ENCODE measurements around the gene CYP4F22. TPM values are rescaled to one million over a fixed set of nuclear protein-coding genes. Genes with fewer than 3 reads are reported as not detected.

CYP4F22 gene
- total and polyA plus RNA-seq, 2 of the 8 experiments (the other 6 are each of a cell fraction or from before 2014, with no cell fraction given) = not detected

GRCh38 chr19:15536350-15536749, 28.0 kb downstream of the CYP4F22 start:
- Histone ChIP-seq H4K91ac (replicated peaks; ENCODE audit: insufficient read length, low read length) (no peak overlapping the region), H3K18ac (ENCODE audit: extremely low read depth, low read length) (no peak overlapping the region), H3K9ac (replicated peaks in 1 of 4; ENCODE audit: extremely low read depth in 1 of 4, low read depth in 3 of 4, low read length in 3 of 4) (no peak overlapping the region), H3K79me2 (ENCODE audit: control insufficient read depth in 1 of 2, insufficient read depth in 2 of 2, low read length in 2 of 2) (no peaks in the 10 kb centered on the region), H2BK120ac (replicated peaks; ENCODE audit: low read depth, low read length) (no peak overlapping the region), H3K4ac (replicated peaks; ENCODE audit: insufficient read length, low read depth, low read length) (no peak overlapping the region), H3K4me1 (replicated peaks in 1 of 4; ENCODE audit: control insufficient read depth in 3 of 4, insufficient read depth in 4 of 4, low read length in 3 of 4) (no peaks in the 10 kb centered on the region), H4K20me1 (replicated peaks in 1 of 2; ENCODE audit: control insufficient read depth in 1 of 2, insufficient read depth in 2 of 2, low read length in 2 of 2) (no peaks in the 10 kb centered on the region), H3K56ac (replicated peaks; ENCODE audit: insufficient read length, low read depth, low read length) (no peak overlapping the region), H3K4me2 (ENCODE audit: insufficient read depth in 1 of 2, low read depth in 2 of 2, low read length in 2 of 2) (no peak overlapping the region), H2AFZ (ENCODE audit: low read length) (no peak overlapping the region), H2BK12ac (ENCODE audit: low read depth, low read length) (no peak overlapping the region), H4K5ac (ENCODE audit: insufficient read length, low read depth, low read length) (no peak overlapping the region), H3K4me3 (ENCODE audit: extremely low read depth in 1 of 4, insufficient read depth in 2 of 4, low read depth in 3 of 4, low read length in 4 of 4) (no peak overlapping the region), H2AK5ac (ENCODE audit: low read depth, low read length) (no peak overlapping the region), H3K79me1 (ENCODE audit: low read depth, low read length) (no peaks in the 10 kb centered on the region), H2BK5ac (ENCODE audit: low read depth, low read length) (no peak overlapping the region), H3K27me3 (replicated peaks in 1 of 4; ENCODE audit: control insufficient read depth in 3 of 4, extremely low read depth in 1 of 4, insufficient read depth in 3 of 4, low read length in 3 of 4) (no peaks in the 10 kb centered on the region), H3K23me2 (ENCODE audit: low read depth, low read length) (peaks cover 2% of the 10 kb centered on the region; the same call in 1 of the 2 replicates), H4K8ac (ENCODE audit: extremely low read depth, insufficient read depth, low read length) (no peak overlapping the region), H3K14ac (ENCODE audit: insufficient read length) (no peak overlapping the region), H3K36me3 (ENCODE audit: control insufficient read depth in 2 of 4, insufficient read depth in 4 of 4, low read length in 3 of 4) (0 out of 8 replicates have a peak, but pooled peaks cover 0 to 2% (median 0%) of the 10 kb centered on the region in 4 experiments), H3K23ac (ENCODE audit: insufficient read length) (no peak overlapping the region), H2BK15ac (ENCODE audit: low read length) (no peak overlapping the region), H3K9me3 (ENCODE audit: insufficient read depth in 2 of 2, low read depth in 1 of 2, low read length in 1 of 2) (peaks cover 66 to 84% of the 10 kb centered on the region in 2 experiments), H3K27ac (ENCODE audit: low read depth, low read length) (no peak overlapping the region), H2BK20ac (ENCODE audit: low read length) (no peak overlapping the region)
- CTCF ChIA-PET (ENCODE audit: partially characterized antibody) = no interaction called here
- no peak for FAIRE-seq
- DNase-seq (ENCODE audit: low read depth in 1 of 2, low spot score in 2 of 2) = no peak
- POLR2A ChIA-PET (ENCODE audit: partially characterized antibody) = no interaction called here
- WGBS, 2 experiments (ENCODE audit: extremely low coverage in 1 of 2, insufficient coverage in 1 of 2, insufficient read length in 1 of 2, insufficient replicate concordance in 2 of 2, low coverage in 1 of 2, low lambda C conversion rate in 2 of 2, missing lambda C conversion rate in 1 of 2) = 73% methylated on average over 4 of the region's 4 CpGs; no CpG with 5 or more reads in 1 of the 2 experiments
